Breast epithelium (tissue), 3 donors: ENCODE data around the gene SLAMF9.

Experiments used
- CTCF ChIP-seq, 3 donors: fragments of 450-650 bp; IDR thresholded peaks; one replicate each; pipeline ENCODE4 v1.5.1; 2016 to 2017; ENCODE audit warnings: antibody characterized with exemption in 3 of 3, mild to moderate bottlenecking in 3 of 3, moderate library complexity in 3 of 3
- POLR2A ChIP-seq: fragments of 450-650 bp; IDR thresholded peaks from one replicate; pipeline ENCODE4 v1.6.1; 2016; ENCODE audit warnings: antibody characterized with exemption, mild to moderate bottlenecking, moderate library complexity

- TF ChIP-seq CTCF (IDR thresholded peaks at IDR 0.05): no peak
- TF ChIP-seq POLR2A: no peak
Measured at GRCh38 chr1:159985473-159985872, 31.4 kb upstream of the SLAMF9 start.
